Measurements from ENCODE around the gene EXOC3L4. TPM values are rescaled to one million over a fixed set of nuclear protein-coding genes. Genes with fewer than 3 reads are reported as not detected.
A peak's percentile ranks its signal among the peaks of the same experiment; 100 is the strongest.

The EXOC3L4 gene
- total RNA-seq, 2 donors from 2014 or later: 0.66 to 1.8 TPM

DNA sequence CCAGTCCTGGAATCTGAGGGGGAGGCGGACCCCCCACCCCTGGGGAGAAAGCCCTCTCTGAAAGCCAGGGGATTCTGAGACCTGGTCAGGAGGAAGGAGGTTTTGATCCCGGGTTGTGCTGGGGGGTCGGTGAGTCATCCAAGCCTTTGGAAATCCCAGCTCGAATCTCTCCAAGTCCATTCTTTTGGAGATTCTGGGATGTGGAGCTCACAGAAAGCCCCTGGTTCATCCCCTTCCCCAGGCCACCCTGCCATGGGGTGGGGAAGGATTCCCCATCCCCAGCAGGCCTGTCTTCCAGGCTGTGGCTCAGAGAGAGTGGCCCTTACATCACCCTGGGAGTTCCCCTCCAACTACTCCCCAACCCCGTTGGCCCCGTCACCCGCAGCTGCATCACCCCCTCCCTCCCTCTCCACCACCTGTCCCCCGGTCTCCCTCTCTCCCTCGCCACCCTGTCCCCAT, 14.3 kb downstream of the EXOC3L4 start:
- H3K4me3 ChIP-seq: no peak overlapping the region
- H3K4me1 ChIP-seq: peaks cover 59% of the 10 kb centered on the region
- no peaks in the 10 kb centered on the region for H3K27me3 ChIP-seq
- 43 to 49% methylated on average over 7 of the region's 9 CpGs for WGBS, 2 donors
- no peaks in the 10 kb centered on the region for H3K36me3 ChIP-seq (replicated peaks in 1 of 2; ENCODE audit: insufficient read depth in 1 of 2, low read depth in 2 of 2)
- peak overlapping the region in 2 of 4 donors; percentile 50 to 69 for H3K27ac ChIP-seq
- ATAC-seq (no peak), DNase-seq (peak in 1 of 4 donors; percentile 45)
- TF ChIP-seq, protein P1, sequence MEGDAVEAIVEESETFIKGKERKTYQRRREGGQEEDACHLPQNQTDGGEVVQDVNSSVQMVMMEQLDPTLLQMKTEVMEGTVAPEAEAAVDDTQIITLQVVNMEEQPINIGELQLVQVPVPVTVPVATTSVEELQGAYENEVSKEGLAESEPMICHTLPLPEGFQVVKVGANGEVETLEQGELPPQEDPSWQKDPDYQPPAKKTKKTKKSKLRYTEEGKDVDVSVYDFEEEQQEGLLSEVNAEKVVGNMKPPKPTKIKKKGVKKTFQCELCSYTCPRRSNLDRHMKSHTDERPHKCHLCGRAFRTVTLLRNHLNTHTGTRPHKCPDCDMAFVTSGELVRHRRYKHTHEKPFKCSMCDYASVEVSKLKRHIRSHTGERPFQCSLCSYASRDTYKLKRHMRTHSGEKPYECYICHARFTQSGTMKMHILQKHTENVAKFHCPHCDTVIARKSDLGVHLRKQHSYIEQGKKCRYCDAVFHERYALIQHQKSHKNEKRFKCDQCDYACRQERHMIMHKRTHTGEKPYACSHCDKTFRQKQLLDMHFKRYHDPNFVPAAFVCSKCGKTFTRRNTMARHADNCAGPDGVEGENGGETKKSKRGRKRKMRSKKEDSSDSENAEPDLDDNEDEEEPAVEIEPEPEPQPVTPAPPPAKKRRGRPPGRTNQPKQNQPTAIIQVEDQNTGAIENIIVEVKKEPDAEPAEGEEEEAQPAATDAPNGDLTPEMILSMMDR (IDR thresholded peaks at IDR 0.05): no peak
- no peak for TF ChIP-seq POLR2A (IDR thresholded peaks at IDR 0.05)
- H3K9me3 ChIP-seq: no peaks in the 10 kb centered on the region
- intact Hi-C loops (cut with DNase I): loop anchor here (10.0 kb wide), 1 partner anchor 186 kb away; no protein-coding TSS in a partner anchor

DNA sequence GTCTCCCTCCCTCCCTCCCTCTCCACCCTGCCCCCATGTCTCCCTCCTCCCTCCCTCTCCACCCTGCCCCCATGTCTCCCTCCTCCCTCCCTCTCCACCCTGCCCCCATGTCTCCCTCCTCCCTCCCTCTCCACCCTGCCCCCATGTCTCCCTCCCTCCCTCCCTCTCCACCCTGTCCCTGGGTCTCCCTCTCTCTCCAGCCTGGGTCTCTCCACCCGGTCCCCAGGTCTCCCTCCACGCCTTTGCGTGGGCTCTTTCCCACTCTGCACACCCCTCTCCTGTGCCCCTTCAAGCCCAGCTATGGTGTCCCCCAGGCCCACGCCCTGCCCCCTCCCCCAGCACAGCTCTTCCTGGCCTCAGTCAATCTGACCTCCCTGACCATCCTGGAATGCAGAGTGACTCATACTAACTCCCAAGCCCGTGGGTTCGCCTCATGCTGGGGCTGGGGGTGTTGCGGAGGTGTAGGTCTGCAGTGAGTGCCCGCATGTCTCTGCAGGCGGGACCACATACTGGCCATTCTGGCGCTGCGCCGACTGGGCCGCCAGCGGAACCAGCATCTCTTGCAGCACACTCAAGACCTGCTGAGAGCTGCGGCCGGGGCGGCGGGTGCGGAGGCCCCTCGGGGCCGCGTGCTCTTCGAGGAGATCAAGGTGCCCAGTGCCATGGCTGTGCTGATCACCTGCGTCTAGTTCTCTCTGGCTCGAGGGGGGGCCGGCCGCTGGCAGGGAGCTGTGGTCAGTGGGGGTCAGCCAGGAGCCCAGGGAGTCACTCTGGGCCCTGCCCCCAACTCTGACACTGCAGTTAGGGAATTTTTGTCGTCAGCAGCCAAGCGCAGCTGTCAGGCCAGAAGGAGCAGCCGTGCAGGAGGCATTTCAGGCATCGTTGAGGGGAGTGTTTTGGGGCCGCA, 15.3 kb downstream of the EXOC3L4 start:
- peak; percentile 33 for ATAC-seq

DNA sequence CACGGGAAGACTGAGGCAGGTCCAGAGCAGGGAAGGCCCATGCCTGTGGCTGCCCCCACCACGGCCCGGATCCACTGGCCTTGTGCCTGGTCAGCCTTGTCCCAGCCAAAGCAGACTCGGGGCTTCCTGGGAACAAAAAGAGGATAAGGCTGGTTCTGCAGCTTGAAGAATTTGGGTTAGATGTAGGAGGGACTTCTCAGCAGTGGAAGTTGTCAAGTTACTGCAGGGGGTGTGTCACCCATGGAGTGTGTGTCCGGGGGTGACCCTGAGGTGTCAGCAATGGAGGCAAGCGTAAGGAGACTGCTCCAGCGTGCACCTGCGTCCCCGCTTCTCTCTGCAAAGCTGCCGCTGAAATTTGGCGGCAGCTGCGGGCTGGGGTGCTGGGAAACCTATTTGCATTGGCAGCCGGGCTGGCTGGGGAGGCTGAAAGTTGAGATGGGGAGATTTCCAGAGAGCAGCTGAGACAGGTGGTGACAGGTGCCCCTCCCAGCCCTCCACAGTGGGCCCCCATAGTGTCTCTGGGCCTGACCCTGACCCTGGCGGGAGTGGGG, 16.2 kb downstream of the EXOC3L4 start:
- WGBS, 2 donors: 10 to 18% methylated on average over 13 to 14 of the region's 14 CpGs
- Histone ChIP-seq H3K4me3 (no peak overlapping the region), H3K36me3 (replicated peaks in 1 of 2; ENCODE audit: insufficient read depth in 1 of 2, low read depth in 2 of 2) (no peaks in the 10 kb centered on the region), H3K9me3 (no peaks in the 10 kb centered on the region), H3K4me1 (peaks cover 43% of the 10 kb centered on the region), H3K27me3 (no peaks in the 10 kb centered on the region), H3K27ac (peak overlapping the region; percentile 61 to 82 (median 67))
- peak; percentile 18 for ATAC-seq
- intact Hi-C loops (cut with DNase I): loop anchor here (5.0 kb wide), 1 partner anchor 67 kb away; no protein-coding TSS in a partner anchor
- peak in 1 of 3 donors; percentile 6 for TF ChIP-seq POLR2A (IDR thresholded peaks at IDR 0.05)
- TF ChIP-seq, protein P1 (IDR thresholded peaks at IDR 0.05): no peak
- DNase-seq: peak in 2 of 4 donors; percentile 40 to 44

More for the DNA sequence above, 15.3 kb downstream of the EXOC3L4 start:
- no peaks in the 10 kb centered on the region for H3K9me3 ChIP-seq
- no peak overlapping the region for H3K4me3 ChIP-seq
- peak overlapping the region in 3 of 4 donors; percentile 61 to 82 (median 72) for H3K27ac ChIP-seq
- intact Hi-C loops (cut with DNase I): loop anchor here (5.0 to 10.0 kb wide), 2 partner anchors 68 to 185 kb away; no protein-coding TSS in a partner anchor
- no peaks in the 10 kb centered on the region for H3K27me3 ChIP-seq
- H3K36me3 ChIP-seq (replicated peaks in 1 of 2; ENCODE audit: insufficient read depth in 1 of 2, low read depth in 2 of 2): no peaks in the 10 kb centered on the region
- peaks cover 49% of the 10 kb centered on the region for H3K4me1 ChIP-seq
- WGBS, 2 donors: 54 to 59% methylated on average over 10 to 31 of the region's 32 CpGs
- DNase-seq: peak in 3 of 4 donors; percentile 36 to 60 (median 52)
- peak in 1 of 3 donors; percentile 14 for TF ChIP-seq POLR2A (IDR thresholded peaks at IDR 0.05)
- TF ChIP-seq, protein P1 (IDR thresholded peaks at IDR 0.05): no peak

DNA sequence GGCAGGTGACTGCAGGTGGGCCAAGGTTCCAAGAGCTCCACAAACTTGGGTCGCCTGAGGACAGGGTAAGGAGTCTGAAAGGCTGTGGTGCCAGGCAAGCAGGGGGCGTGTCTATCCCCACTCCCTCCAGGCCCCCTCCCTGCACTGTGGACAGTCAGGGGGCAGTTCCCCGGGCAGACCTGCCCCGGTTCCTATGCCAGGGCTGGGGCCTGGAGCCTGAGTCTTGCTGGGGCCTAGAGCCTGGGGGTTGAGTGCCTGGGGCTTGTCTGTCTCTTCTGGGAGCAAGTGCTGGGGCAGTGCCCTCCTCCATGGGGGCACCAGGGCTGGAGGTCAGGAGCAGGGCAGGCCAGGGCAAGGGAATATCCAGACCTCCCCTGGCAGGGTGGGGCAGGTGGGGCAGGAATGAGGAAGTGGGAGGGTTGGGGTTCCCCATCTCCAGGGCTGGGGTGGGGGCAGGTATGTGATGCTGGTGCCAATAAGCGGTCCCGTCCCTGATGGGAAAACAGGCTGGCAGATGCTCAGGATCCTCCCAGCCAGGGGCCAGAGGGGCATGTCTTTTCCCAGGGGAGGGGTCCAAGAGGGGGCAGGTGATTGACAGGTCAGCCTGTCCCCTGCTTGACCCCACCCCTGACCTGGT, 16.8 kb downstream of the EXOC3L4 start:
- intact Hi-C loops (cut with DNase I): loop anchor here (5.0 kb wide), 1 partner anchor 66 kb away; no protein-coding TSS in a partner anchor
- no peaks in the 10 kb centered on the region for H3K27me3 ChIP-seq
- no peak for TF ChIP-seq POLR2A (IDR thresholded peaks at IDR 0.05)
- TF ChIP-seq, protein P1 (IDR thresholded peaks at IDR 0.05): no peak
- peak overlapping the region; percentile 61 to 82 (median 67) for H3K27ac ChIP-seq
- 61% methylated on average over 6 of the region's 6 CpGs; no CpG with 5 or more reads in 1 of the 2 donors for WGBS, 2 donors
- peaks cover 43% of the 10 kb centered on the region for H3K4me1 ChIP-seq
- H3K9me3 ChIP-seq: no peaks in the 10 kb centered on the region
- no peaks in the 10 kb centered on the region for H3K36me3 ChIP-seq (replicated peaks in 1 of 2; ENCODE audit: insufficient read depth in 1 of 2, low read depth in 2 of 2)
- no peak overlapping the region for H3K4me3 ChIP-seq
- DNase-seq: peak in 3 of 4 donors; percentile 46 to 70 (median 57)
- ATAC-seq: peak; percentile 57

All from body of pancreas (tissue), 4 donors.